HFF-Myc (cell line): ENCODE measurements around the gene SRI.

Source experiments
- DNase-seq: peaks from one replicate; pipeline ENCODE4 v3.0.0-alpha.2; 2011; ENCODE audit warnings: low read depth; ENCODE audit errors: extremely low read depth
- H3K4me3 ChIP-seq: replicated peaks from 2 replicates; pipeline ENCODE4 v1.5.1; 2011; ENCODE audit warnings: low read depth, mild to moderate bottlenecking, control low read depth, low read length
- TF ChIP-seq, protein P1 (sequence below): IDR thresholded peaks from 2 replicates; pipeline ENCODE4 v1.5.1; 2012; ENCODE audit warnings: mild to moderate bottlenecking, low read depth, low read length, control low read depth; ENCODE audit errors: missing control alignments

SRI gene

GRCh38 chr7:88216276-88216675 lies 3.6 kb downstream of the SRI start:
- TF ChIP-seq, protein P1, sequence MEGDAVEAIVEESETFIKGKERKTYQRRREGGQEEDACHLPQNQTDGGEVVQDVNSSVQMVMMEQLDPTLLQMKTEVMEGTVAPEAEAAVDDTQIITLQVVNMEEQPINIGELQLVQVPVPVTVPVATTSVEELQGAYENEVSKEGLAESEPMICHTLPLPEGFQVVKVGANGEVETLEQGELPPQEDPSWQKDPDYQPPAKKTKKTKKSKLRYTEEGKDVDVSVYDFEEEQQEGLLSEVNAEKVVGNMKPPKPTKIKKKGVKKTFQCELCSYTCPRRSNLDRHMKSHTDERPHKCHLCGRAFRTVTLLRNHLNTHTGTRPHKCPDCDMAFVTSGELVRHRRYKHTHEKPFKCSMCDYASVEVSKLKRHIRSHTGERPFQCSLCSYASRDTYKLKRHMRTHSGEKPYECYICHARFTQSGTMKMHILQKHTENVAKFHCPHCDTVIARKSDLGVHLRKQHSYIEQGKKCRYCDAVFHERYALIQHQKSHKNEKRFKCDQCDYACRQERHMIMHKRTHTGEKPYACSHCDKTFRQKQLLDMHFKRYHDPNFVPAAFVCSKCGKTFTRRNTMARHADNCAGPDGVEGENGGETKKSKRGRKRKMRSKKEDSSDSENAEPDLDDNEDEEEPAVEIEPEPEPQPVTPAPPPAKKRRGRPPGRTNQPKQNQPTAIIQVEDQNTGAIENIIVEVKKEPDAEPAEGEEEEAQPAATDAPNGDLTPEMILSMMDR = no peak
- no peak overlapping the region for H3K4me3 ChIP-seq
- no peak for DNase-seq

DNA sequence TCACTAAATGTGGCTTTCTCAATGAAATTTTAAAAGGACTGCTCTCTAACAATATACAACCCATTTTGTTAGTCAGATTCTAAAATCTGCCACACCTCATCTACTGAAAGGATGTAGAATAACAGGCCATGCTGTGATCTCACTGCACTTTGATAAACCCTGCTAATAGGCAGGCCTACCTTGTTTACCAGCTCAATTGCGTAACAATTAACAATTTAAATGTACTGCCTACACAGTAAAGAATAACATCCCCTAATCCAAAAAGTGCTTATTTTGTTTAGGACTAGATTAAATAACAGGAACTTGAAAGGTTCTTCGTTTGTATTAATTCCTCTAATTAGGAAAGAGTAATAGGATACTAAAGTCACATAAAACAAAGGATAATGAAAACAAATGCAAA lies 4.5 kb downstream of the SRI start:
- H3K4me3 ChIP-seq = no peak overlapping the region
- no peak for DNase-seq
- TF ChIP-seq, protein P1 = no peak

DNA sequence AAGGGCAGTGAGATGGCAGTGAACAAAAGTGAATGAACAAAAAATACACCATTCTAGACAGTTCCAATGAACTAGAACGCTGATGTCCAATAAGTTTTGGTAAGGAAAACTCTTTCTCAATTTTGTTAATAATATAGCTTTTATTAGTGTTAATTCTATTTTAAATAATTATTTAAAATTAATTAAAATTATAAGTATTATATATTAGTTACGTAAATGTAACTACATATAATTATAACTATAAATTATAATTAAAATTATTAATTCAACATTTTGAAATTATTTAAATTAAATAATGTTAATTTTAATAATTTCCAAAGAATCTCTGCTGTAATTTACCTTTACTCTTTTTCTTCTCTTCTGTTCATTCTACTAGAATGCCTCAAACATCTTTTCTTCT lies 5.4 kb downstream of the SRI start:
- no peak for DNase-seq
- TF ChIP-seq, protein P1 = no peak
- no peak overlapping the region for H3K4me3 ChIP-seq

DNA sequence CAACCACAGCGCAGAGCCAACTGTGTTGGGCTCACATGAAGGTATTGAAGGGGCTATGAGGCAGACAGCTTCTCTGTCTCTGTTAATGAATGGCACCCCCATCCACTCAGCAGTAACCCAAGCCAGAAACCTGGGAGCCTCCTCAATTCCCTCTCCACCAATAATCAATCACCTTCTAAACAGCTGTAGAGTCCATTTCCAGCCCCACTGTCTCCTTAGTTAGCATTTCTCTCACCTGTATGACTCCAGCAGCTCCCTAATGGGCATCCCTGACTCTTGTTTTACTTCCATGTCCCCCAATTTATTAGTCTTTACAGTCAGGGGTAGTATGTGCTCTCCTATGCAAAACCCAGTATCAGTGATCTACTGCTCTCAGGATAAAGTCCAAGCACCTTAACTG lies 6.9 kb downstream of the SRI start:
- H3K4me3 ChIP-seq = no peak overlapping the region
- no peak for DNase-seq
- TF ChIP-seq, protein P1 = no peak

DNA sequence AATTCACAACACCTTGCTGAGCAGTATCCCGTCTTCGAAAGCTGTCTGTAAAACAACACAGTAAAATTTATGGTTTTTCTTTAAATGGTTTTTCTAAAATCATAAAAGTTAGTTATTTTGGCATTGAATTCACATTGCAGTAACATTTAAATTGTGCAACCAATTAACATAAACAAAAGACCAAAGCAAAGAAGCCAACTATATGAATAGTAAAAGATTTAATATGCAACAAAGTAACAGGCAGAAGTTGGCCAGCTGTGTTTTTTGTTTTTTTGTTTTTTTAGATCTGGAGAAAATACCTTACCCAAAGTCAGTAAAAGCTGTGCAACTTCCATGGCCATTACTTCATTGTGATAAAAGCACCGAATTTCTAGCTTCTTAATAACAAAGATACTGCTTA lies 11.3 kb downstream of the SRI start:
- no peak for DNase-seq
- TF ChIP-seq, protein P1 = no peak
- no peak overlapping the region for H3K4me3 ChIP-seq

- TF ChIP-seq, protein P1 = no peak
- DNase-seq = no peak
- H3K4me3 ChIP-seq = no peak overlapping the region
These were observed 13.6 kb downstream of the SRI start for GRCh38 chr7:88206254-88206653.

- TF ChIP-seq, protein P1 = no peak
- no peak for DNase-seq
- no peak overlapping the region for H3K4me3 ChIP-seq
These were observed 14.7 kb downstream of the SRI start for GRCh38 chr7:88205179-88205578.
